Neuron (in vitro differentiated cells): Measurements from ENCODE around the gene EFNA1.

Experiments
- H2AFZ ChIP-seq: one replicate; pipeline ENCODE4 v1.6.1; 2013; ENCODE audit warnings: low read depth, mild to moderate bottlenecking, inconsistent platforms, low read length, moderate library complexity
- H3K27me3 ChIP-seq: one replicate; pipeline ENCODE4 v1.6.1; 2013; ENCODE audit warnings: low read length; ENCODE audit not compliant: insufficient read depth
- H3K36me3 ChIP-seq: one replicate; pipeline ENCODE4 v1.6.1; 2013; ENCODE audit warnings: low read length; ENCODE audit not compliant: insufficient read depth
- H3K4me1 ChIP-seq: one replicate; pipeline ENCODE4 v1.6.1; 2013; ENCODE audit warnings: low read length; ENCODE audit not compliant: insufficient read depth
- H3K4me3 ChIP-seq: 2 replicates; pipeline ENCODE4 v1.5.1; 2013; ENCODE audit warnings: mild to moderate bottlenecking, low read length, moderate library complexity
- H3K9me3 ChIP-seq: one replicate; pipeline ENCODE4 v1.6.1; 2013; ENCODE audit warnings: low read length

The EFNA1 gene

GRCh38 chr1:155084722-155085503 is 42.8 kb upstream of the EFNA1 start:
- H3K9me3 ChIP-seq: no peaks in the 10 kb centered on the region
- H3K36me3 ChIP-seq: peaks cover 2% of the 10 kb centered on the region
- peaks cover 15% of the 10 kb centered on the region for H3K27me3 ChIP-seq
- peaks cover 39% of the 10 kb centered on the region for H3K4me1 ChIP-seq
- H2AFZ ChIP-seq: peak overlapping the region; percentile 64
- peak overlapping the region; percentile 66 for H3K4me3 ChIP-seq

- Histone ChIP-seq H3K4me1 (peaks cover 35% of the 10 kb centered on the region), H2AFZ (peak overlapping the region; percentile 64), H3K36me3 (peaks cover 2% of the 10 kb centered on the region), H3K4me3 (peak overlapping the region; percentile 66), H3K27me3 (peaks cover 15% of the 10 kb centered on the region), H3K9me3 (no peaks in the 10 kb centered on the region)
Observed at GRCh38 chr1:155085504-155086127, 42.1 kb upstream of the EFNA1 start.

- peaks cover 15% of the 10 kb centered on the region for H3K27me3 ChIP-seq
- no peak overlapping the region for H2AFZ ChIP-seq
- H3K4me3 ChIP-seq: no peak overlapping the region
- H3K9me3 ChIP-seq: no peaks in the 10 kb centered on the region
- H3K4me1 ChIP-seq: peaks cover 33% of the 10 kb centered on the region
- peaks cover 2% of the 10 kb centered on the region for H3K36me3 ChIP-seq
Observed at GRCh38 chr1:155086128-155086741, 41.4 kb upstream of the EFNA1 start.

GRCh38 chr1:155086856-155087535 is 40.7 kb upstream of the EFNA1 start:
- H3K9me3 ChIP-seq: no peaks in the 10 kb centered on the region
- H3K4me3 ChIP-seq: no peak overlapping the region
- H3K27me3 ChIP-seq: peaks cover 11% of the 10 kb centered on the region
- no peak overlapping the region for H2AFZ ChIP-seq
- H3K4me1 ChIP-seq: peaks cover 28% of the 10 kb centered on the region
- H3K36me3 ChIP-seq: peaks cover 2% of the 10 kb centered on the region

GRCh38 chr1:155091071-155092051 is 36.3 kb upstream of the EFNA1 start:
- Histone ChIP-seq H3K4me1 (peaks cover 9% of the 10 kb centered on the region), H3K4me3 (no peak overlapping the region), H3K36me3 (peaks cover under 1% of the 10 kb centered on the region), H3K9me3 (no peaks in the 10 kb centered on the region), H2AFZ (no peak overlapping the region), H3K27me3 (no peaks in the 10 kb centered on the region)

GRCh38 chr1:155092131-155092530 is 35.5 kb upstream of the EFNA1 start:
- no peaks in the 10 kb centered on the region for H3K9me3 ChIP-seq
- peaks cover 9% of the 10 kb centered on the region for H3K4me1 ChIP-seq
- no peaks in the 10 kb centered on the region for H3K27me3 ChIP-seq
- no peaks in the 10 kb centered on the region for H3K36me3 ChIP-seq
- no peak overlapping the region for H3K4me3 ChIP-seq
- H2AFZ ChIP-seq: no peak overlapping the region

- Histone ChIP-seq H3K9me3 (no peaks in the 10 kb centered on the region), H2AFZ (no peak overlapping the region), H3K27me3 (no peaks in the 10 kb centered on the region), H3K36me3 (no peaks in the 10 kb centered on the region), H3K4me3 (no peak overlapping the region), H3K4me1 (peaks cover 9% of the 10 kb centered on the region)
Observed at GRCh38 chr1:155092641-155093040, 35.0 kb upstream of the EFNA1 start.

GRCh38 chr1:155093911-155094621 is 33.6 kb upstream of the EFNA1 start:
- peaks cover 9% of the 10 kb centered on the region for H3K4me1 ChIP-seq
- no peaks in the 10 kb centered on the region for H3K9me3 ChIP-seq
- no peaks in the 10 kb centered on the region for H3K27me3 ChIP-seq
- H3K36me3 ChIP-seq: no peaks in the 10 kb centered on the region
- H3K4me3 ChIP-seq: no peak overlapping the region
- H2AFZ ChIP-seq: no peak overlapping the region

- Histone ChIP-seq H3K27me3 (no peaks in the 10 kb centered on the region), H2AFZ (no peak overlapping the region), H3K36me3 (no peaks in the 10 kb centered on the region), H3K4me3 (no peak overlapping the region), H3K4me1 (peaks cover 9% of the 10 kb centered on the region), H3K9me3 (no peaks in the 10 kb centered on the region)
Observed at GRCh38 chr1:155094622-155094948, 33.1 kb upstream of the EFNA1 start.

- no peaks in the 10 kb centered on the region for H3K9me3 ChIP-seq
- no peaks in the 10 kb centered on the region for H3K4me1 ChIP-seq
- no peak overlapping the region for H2AFZ ChIP-seq
- no peaks in the 10 kb centered on the region for H3K27me3 ChIP-seq
- H3K4me3 ChIP-seq: no peak overlapping the region
- H3K36me3 ChIP-seq: no peaks in the 10 kb centered on the region
Observed at GRCh38 chr1:155099331-155099730, 28.3 kb upstream of the EFNA1 start.

GRCh38 chr1:155103325-155103724 is 24.4 kb upstream of the EFNA1 start:
- Histone ChIP-seq H3K27me3 (peaks cover 17% of the 10 kb centered on the region), H3K4me3 (no peak overlapping the region), H2AFZ (no peak overlapping the region), H3K36me3 (no peaks in the 10 kb centered on the region), H3K9me3 (no peaks in the 10 kb centered on the region), H3K4me1 (no peaks in the 10 kb centered on the region)
